Measurements from ENCODE around the gene NME4.
"Not testable (repeated sequence)": the region's sequence is repeated elsewhere in the genome, so short reads cannot be mapped to it uniquely, and the experiment has no call there.

NME4 gene

DNA sequence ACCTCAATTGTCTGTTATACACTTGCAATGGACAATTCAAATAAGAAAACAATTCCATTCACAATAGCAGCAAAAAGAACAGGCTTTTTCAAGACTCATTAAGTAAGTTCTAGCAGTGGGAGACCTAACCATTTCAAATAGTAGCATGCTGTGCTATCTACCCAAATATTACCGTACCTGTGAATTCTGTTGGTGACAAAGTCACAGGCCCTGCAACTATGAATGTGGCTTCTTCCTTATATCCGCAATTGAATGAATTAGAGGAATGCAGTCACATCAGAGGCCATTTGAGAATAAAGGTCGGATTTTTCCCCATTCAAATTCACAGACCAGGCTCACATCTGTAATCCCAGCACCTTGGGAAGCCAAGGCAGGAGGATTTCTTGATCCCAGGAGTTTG lies 800 bp upstream of the NME4 start:
- DNase-seq (ENCODE audit: low spot score) (no peak), FAIRE-seq (no peak)

DNA sequence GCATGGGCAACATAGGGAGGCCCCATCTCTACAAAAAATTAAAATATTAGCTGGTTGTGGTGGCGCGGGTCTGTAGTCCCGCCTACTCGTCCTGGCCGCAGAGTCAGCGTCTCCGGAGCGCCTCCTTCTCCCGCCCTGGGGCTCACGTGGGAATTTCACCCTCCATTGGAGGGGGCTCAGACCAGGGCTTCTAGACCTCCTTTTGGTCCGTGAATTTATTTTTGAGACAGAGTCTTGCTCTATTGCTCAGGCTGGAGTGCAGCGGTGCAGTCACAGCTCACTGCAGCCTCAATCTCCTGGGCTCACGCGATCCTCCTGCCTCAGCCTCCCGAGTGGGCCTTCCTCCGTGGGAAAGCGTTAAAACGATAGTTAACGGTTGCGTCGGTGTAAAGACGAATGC lies 394 bp upstream of the NME4 start:
- FAIRE-seq (no peak), DNase-seq (ENCODE audit: low spot score) (peak; percentile 67)

GRCh38 chr16:397736-398332 lies 835 bp downstream of the NME4 start:
- peak; percentile 84 for DNase-seq (ENCODE audit: low spot score)
- no peak for FAIRE-seq

DNA sequence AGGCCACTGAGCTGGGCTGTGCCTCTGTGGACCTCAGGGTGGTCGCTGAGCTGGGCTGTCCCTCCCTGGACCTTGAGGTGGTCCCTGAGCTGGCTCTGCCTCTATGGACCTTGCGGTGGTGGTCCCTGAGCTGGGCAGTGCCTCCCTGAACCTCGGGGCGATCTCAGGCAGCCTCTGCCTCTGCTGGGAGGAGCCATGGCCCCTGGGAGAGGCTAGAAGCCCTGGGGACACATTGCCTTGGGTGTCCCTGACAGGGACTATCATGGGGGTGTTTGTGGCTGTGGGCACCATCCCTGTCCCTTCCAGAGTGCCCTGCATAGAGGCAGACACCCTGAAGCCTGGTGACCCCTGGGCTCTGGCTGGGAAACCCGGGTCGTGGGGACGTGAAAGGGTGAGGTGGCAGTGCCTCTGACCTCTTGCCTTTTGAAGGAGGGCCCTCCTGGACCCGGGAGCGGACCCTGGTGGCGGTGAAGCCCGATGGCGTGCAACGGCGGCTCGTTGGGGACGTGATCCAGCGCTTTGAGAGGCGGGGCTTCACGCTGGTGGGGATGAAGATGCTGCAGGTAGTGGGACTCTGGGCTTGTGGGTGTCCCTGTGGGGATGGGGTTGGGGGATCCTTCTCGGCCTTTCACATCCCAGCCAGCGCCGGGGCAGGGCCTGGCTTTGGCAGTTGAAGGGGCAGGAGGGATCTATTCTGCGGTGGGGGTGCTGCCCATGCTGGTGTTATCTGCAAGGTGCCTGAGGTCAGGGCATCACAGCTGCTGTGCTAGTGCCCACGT lies 1.8 kb downstream of the NME4 start:
- no peak for FAIRE-seq
- DNase-seq (ENCODE audit: low spot score) = no peak

DNA sequence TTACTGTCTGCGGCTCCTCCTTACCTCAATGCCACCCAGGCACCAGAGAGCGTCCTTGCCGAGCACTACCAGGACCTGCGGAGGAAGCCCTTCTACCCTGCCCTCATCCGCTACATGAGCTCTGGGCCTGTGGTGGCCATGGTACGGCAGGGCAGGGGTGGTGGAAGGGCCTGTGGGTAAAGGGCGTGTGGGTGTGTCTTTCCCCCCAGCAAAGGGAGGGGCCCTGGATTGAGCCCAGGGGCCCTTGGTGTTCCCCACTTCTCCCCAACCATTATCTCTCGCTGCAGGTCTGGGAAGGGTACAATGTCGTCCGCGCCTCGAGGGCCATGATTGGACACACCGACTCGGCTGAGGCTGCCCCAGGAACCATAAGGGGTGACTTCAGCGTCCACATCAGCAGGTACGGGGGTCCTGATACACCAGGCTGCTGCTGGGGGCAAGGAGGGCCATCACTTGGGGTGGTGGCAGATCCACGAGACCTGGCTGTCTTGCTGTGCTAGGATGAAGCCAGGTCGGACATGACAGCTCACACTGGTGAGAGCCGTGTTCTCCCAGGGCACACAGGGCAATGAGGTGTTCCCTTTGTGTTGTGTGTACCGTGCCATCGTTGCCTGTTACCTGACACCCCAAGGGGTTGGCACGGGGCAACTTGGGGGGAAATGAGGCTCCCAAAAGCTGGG lies 2.5 kb downstream of the NME4 start:
- no peak for FAIRE-seq

GRCh38 chr16:400061-400591 lies 3.1 kb downstream of the NME4 start:
- FAIRE-seq (no peak), DNase-seq (ENCODE audit: low spot score) (no peak)

More for the DNA sequence above, 2.5 kb downstream of the NME4 start:
- DNase-seq (ENCODE audit: low spot score) = no peak

- peak; percentile 95 for DNase-seq (ENCODE audit: low spot score)
- FAIRE-seq = no peak
Measured at GRCh38 chr16:401468-402348, 4.7 kb downstream of the NME4 start, which contains the start of gene DECR2. TSS of gene DECR2 (plus strand) at chr16:401885. CDS start at chr16:401964, 79 bp downstream.

GRCh38 chr16:404971-405486 lies 8.0 kb downstream of the NME4 start:
- no peak for DNase-seq (ENCODE audit: low spot score)
- FAIRE-seq = no peak

DNA sequence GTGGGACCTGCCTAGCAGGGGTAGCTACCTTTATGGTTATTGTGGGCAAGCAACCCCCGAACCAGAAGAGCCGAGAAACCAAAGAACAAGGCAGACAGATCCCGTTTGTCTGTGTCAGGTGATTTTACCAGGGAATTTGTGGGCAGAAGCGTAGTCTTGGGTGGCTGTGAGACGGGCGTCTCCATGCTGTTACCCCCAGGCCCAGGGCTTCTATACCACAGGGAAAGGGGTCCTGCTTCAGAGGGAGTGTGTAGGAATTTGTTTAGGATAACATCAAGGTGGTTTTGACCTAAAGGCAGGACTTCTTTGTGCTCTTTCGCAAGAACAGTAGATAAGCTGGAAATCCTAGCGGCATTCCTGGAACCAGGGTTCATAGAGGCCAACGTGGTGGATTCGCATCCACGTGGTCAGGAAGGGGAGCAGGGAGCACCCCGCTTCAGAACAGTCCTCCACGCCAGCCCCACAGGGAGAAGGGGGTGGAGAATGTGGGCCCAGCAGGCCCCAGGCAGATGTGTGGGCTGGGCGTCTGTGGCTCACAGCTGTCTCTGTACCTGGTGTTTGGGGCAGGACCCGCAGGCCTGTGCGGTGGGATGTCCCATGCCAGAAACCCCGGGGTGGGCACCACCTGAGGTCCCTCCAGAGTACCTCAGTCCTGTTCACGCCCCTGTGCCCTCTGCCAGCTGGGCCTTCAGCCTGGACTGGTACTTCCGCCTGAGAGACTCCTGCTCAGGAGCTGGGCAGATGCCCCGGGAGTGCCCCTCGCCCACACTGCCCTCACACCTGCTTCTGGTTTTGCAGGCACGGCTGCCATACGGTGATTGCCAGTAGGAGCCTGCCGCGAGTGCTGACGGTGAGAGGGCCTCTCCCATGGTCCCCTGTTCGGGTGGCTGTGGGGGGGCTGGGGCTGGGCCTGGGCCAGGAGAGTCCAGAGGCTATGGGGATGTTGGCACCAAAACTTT lies 8.8 kb downstream of the NME4 start:
- DNase-seq (ENCODE audit: low spot score) = no peak
- no peak for FAIRE-seq

DNA sequence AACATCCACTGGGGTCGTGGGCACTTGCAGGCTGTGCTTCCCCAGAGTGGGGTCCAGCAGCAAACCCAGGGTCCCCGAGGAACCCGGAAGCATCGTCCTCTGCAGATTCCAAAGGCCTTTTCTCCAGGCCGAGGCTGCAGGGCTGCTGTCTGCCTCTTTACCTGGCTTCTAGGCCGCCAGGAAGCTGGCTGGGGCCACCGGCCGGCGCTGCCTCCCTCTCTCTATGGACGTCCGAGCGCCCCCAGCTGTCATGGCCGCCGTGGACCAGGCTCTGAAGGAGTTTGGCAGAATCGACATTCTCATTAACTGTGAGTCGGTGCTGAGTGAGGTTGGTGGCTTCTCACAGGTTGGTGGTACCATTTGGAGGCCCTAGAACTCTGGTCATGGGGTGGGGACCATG lies 10.3 kb downstream of the NME4 start:
- FAIRE-seq (no peak), DNase-seq (ENCODE audit: low spot score) (no peak)

DNA sequence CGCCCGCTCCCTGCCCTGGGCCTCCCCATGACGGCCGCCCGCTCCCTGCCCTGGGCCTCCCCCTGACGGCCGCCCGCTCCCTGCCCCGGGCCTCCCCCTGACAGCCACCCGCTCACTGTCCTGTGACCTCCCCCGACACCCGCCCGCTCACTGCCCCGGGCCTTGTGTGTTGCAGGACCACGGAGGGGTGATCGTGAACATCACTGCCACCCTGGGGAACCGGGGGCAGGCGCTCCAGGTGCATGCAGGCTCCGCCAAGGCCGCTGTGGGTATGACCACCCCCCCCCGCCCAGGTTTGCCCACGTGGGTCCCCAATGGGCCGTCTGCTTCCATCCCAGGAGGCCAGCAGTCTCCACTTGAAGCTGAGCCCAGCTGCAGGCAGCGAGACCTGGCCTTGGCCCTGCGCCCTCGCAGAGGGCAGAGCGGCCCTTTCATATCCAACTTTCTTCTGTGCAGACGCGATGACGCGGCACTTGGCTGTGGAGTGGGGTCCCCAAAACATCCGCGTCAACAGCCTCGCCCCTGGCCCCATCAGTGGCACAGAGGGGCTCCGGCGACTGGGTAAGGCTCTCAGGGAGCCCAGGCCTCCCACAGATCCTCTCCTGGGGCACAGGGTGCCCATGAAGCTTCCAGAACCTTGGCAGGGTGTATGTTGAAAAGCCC lies 13.6 kb downstream of the NME4 start:
- DNase-seq (ENCODE audit: low spot score) (no peak), FAIRE-seq (no peak)

- FAIRE-seq = no peak
Measured at GRCh38 chr16:411576-412265, 14.7 kb downstream of the NME4 start.

GRCh38 chr16:414395-415169 lies 17.6 kb downstream of the NME4 start:
- DNase-seq (ENCODE audit: low spot score) = no peak
- FAIRE-seq = no peak

More at GRCh38 chr16:411576-412265, 14.7 kb downstream of the NME4 start:
- DNase-seq (ENCODE audit: low spot score) = no peak

DNA sequence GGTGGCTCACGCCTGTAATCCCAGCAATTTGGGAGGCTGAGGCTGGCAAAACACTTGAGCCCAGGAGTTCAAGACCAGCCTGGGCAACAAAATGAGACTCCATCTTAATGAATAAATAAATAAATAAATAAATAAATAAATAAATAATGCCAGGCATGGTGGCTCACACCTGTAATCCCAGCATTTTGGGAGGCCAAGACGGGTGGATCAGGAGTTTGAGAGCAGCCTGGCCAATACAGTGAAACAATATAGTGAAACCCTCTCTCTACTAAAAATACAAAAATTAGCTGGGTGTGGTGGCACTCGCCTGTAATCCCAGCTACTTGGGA lies 18.1 kb downstream of the NME4 start:
- FAIRE-seq; DNase-seq (ENCODE audit: low spot score): not testable (repeated sequence)

GRCh38 chr16:422179-422578 lies 25.2 kb downstream of the NME4 start:
- FAIRE-seq; DNase-seq (ENCODE audit: low spot score): not testable (repeated sequence)

- FAIRE-seq = no peak
Measured at GRCh38 chr16:424033-424622, 27.1 kb downstream of the NME4 start.

DNA sequence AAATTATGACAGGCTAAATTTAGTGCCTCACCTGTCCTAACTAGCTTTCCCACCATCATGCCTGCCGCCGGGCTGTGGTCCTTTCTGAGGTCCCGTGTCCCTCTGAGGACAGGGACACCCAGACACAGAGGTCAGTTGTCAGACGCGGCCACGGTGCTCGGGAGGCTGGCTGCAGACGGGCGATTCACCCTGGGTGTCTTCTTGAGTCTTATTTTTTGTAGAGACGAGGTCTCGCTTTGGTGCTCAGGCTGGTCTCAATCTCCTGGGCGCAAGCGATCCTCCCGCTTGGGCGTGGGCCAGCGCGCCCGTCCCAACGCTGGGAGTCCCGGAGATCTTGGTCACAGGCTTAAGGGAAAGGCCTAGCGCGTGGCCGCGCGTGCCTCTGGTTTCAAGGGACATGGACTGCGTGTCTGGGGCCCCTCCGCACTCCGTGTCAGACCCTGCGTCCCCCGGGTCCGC lies 27.7 kb downstream of the NME4 start:
- peak; percentile 31 for DNase-seq (ENCODE audit: low spot score)
- FAIRE-seq = no peak

More at GRCh38 chr16:424033-424622, 27.1 kb downstream of the NME4 start:
- peak; percentile 83 for DNase-seq (ENCODE audit: low spot score)

All from urothelium cell line (cell line).